Putamen (tissue), 1 donor: ENCODE results near the gene KIAA0753.
A peak's percentile ranks its signal among the peaks of the same experiment; 100 is the strongest.

ENCODE experiments used
- DNase-seq: peaks from one replicate; pipeline ENCODE4 v3.0.0-alpha.2; 2016; ENCODE audit warnings: low spot score

The KIAA0753 gene

GRCh38 chr17:6547336-6547735 is 93.2 kb downstream of the KIAA0753 start:
- DNase-seq, result no peak

GRCh38 chr17:6546069-6546718 is 94.3 kb downstream of the KIAA0753 start:
- DNase-seq, result no peak

- no peak for DNase-seq
Measured at GRCh38 chr17:6545291-6545690, 95.2 kb downstream of the KIAA0753 start.

GRCh38 chr17:6544011-6544370 is 96.5 kb downstream of the KIAA0753 start:
- DNase-seq, result no peak

GRCh38 chr17:6543079-6544010 is 97.2 kb downstream of the KIAA0753 start:
- DNase-seq, result no peak

GRCh38 chr17:6542577-6542976 is 97.9 kb downstream of the KIAA0753 start:
- no peak for DNase-seq

- no peak for DNase-seq
Measured at GRCh38 chr17:6541886-6542285, 98.6 kb downstream of the KIAA0753 start.

GRCh38 chr17:6539871-6540270 is 100.6 kb downstream of the KIAA0753 start:
- DNase-seq, result no peak

GRCh38 chr17:6536566-6537065 is 103.9 kb downstream of the KIAA0753 start:
- DNase-seq, result no peak

GRCh38 chr17:6536053-6536452 is 104.5 kb downstream of the KIAA0753 start:
- no peak for DNase-seq

- DNase-seq, result no peak
Measured at GRCh38 chr17:6534846-6535514, 105.5 kb downstream of the KIAA0753 start.

- no peak for DNase-seq
Measured at GRCh38 chr17:6532441-6532885, 108.0 kb downstream of the KIAA0753 start.

- DNase-seq, result no peak
Measured at GRCh38 chr17:6531575-6531974, 108.9 kb downstream of the KIAA0753 start.

- no peak for DNase-seq
Measured at GRCh38 chr17:6530324-6530920, 110.1 kb downstream of the KIAA0753 start.

GRCh38 chr17:6528557-6528956 is 112.0 kb downstream of the KIAA0753 start:
- DNase-seq, result peak; percentile 29
